CD4-positive, CD25-positive, alpha-beta regulatory T cell (primary cell): ENCODE measurements around the gene SPPL3. TPM values are rescaled to one million over a fixed set of nuclear protein-coding genes. Genes with fewer than 3 reads are reported as not detected.

Source experiments
- ATAC-seq, 2 donors: fragments of 150-1000 bp; cut with Tn5 transposase; one replicate each; pipeline ENCODE4 v1.10.0; 2021; ENCODE audit warnings: low read depth in 2 of 2, moderate number of reproducible peaks in 2 of 2, moderate library complexity in 1 of 2
- DNase-seq, 3 donors: peaks; one replicate each; pipeline versions ENCODE4 v3.0.0 to v3.0.0-alpha.2; 2012 to 2022; ENCODE audit warnings: mixed read lengths in 1 of 3
- H3K27ac ChIP-seq: one replicate; pipeline ENCODE4 v1.7.0; 2013; ENCODE audit warnings: mild to moderate bottlenecking, low read length; ENCODE audit not compliant: insufficient read depth, poor library complexity, severe bottlenecking
- H3K27me3 ChIP-seq: one replicate; pipeline ENCODE4 v1.7.0; 2013; ENCODE audit warnings: low read length; ENCODE audit not compliant: control insufficient read depth, insufficient read depth
- H3K36me3 ChIP-seq: one replicate; pipeline ENCODE4 v1.7.0; 2013; ENCODE audit warnings: mild to moderate bottlenecking, low read length, moderate library complexity; ENCODE audit not compliant: control insufficient read depth, insufficient read depth
- H3K4me1 ChIP-seq: 2 replicates; pipeline ENCODE4 v1.7.0; 2013; ENCODE audit warnings: mild to moderate bottlenecking, low read length; ENCODE audit not compliant: insufficient read depth, control insufficient read depth, poor library complexity, severe bottlenecking
- H3K4me3 ChIP-seq: one replicate; pipeline ENCODE4 v1.7.0; 2013; ENCODE audit warnings: low read depth, mild to moderate bottlenecking, low read length, moderate library complexity
- H3K9me3 ChIP-seq, 2 experiments: 1 replicate in 1 of 2; 2 replicates in 1 of 2; pipeline ENCODE4 v1.7.0; 2013; ENCODE audit warnings: low read length in 2 of 2, mild to moderate bottlenecking in 1 of 2, moderate library complexity in 1 of 2; ENCODE audit not compliant: control insufficient read depth in 2 of 2
- H3K27ac Mint-ChIP-seq, 3 donors: one replicate each; pipeline ENCODE4 v1.8.0; 2020 to 2022; ENCODE audit warnings: mild to moderate bottlenecking in 3 of 3, mixed read lengths in 3 of 3, moderate library complexity in 2 of 3
- H3K27me3 Mint-ChIP-seq: one replicate; pipeline ENCODE4 v1.8.0; 2022; ENCODE audit warnings: mild to moderate bottlenecking, mixed read lengths
- H3K36me3 Mint-ChIP-seq: one replicate; pipeline ENCODE4 v1.8.0; 2020; ENCODE audit warnings: mixed read lengths
- H3K4me1 Mint-ChIP-seq, 4 donors: one replicate each; pipeline ENCODE4 v1.8.0; 2020 to 2022; ENCODE audit warnings: mixed read lengths in 4 of 4, mild to moderate bottlenecking in 1 of 4
- H3K4me3 Mint-ChIP-seq, 4 donors: one replicate each; pipeline ENCODE4 v1.8.0; 2020 to 2022; ENCODE audit warnings: mild to moderate bottlenecking in 4 of 4, mixed read lengths in 4 of 4, moderate library complexity in 3 of 4
- H3K9me3 Mint-ChIP-seq, 7 donors: one replicate each; pipeline ENCODE4 v1.8.0; 2020 to 2022; ENCODE audit warnings: mixed read lengths in 7 of 7, mild to moderate bottlenecking in 3 of 7, moderate library complexity in 2 of 7
- polyA plus RNA-seq, 4 donors: library from polyadenylated mRNA; unstranded; fragments of 300-500 nt; fragmentation: Illumina TruSeq; gene quantifications; one replicate each; pipeline ENCODE4 v1.2.3, GENCODE V29; 2021
- total RNA-seq: library from RNA; stranded (reverse); gene quantifications from one replicate; pipeline ENCODE4 v1.2.3, GENCODE V29; 2022

The SPPL3 gene
- total and polyA plus RNA-seq, 5 donors from 2014 or later, result 15.5 to 46.7 (median 24.0) TPM

- ATAC-seq (no peak), DNase-seq (no peak)
- no peaks in the 10 kb centered on the region for H3K27me3 ChIP-seq
- peaks cover 24% of the 10 kb centered on the region for H3K36me3 Mint-ChIP-seq
- H3K27ac ChIP-seq, result no peak overlapping the region
- peaks cover 5% of the 10 kb centered on the region for H3K36me3 ChIP-seq
- no peak overlapping the region for H3K4me3 ChIP-seq
- H3K4me1 Mint-ChIP-seq, result peaks cover 4 to 24% (median 17%) of the 10 kb centered on the region in 4 donors
- no peaks in the 10 kb centered on the region for H3K9me3 ChIP-seq
- H3K4me3 Mint-ChIP-seq, result no peak overlapping the region
- H3K9me3 Mint-ChIP-seq, result peaks cover 0 to 7% (median 1%) of the 10 kb centered on the region in 7 donors
- no peak overlapping the region for H3K27ac Mint-ChIP-seq
- H3K27me3 Mint-ChIP-seq, result no peaks in the 10 kb centered on the region
- H3K4me1 ChIP-seq, result no peaks in the 10 kb centered on the region
Measured at GRCh38 chr12:120790114-120790513, 114.0 kb downstream of the SPPL3 start.

DNA sequence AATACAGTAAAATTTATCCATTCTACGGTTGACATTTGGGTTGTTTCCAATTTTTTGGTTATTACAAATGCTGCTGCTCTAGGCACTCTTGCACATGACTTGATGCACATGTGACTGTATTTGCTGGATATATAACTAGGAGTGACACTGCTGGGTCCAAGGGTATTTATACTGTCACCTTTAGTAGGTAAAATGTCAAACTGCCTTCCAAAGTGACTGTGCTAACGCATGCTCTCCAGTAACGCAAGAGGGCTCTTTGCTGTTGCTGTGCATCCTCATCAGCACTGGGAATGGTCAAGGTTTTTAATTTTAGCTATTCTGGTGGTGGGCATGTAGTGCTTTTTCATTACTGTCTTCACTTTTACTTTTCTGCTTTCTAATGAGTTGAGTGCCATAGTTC is 116.3 kb downstream of the SPPL3 start:
- no peak overlapping the region for H3K27ac ChIP-seq
- Mint-ChIP-seq H3K27ac (peak overlapping the region in 1 of 3 donors; percentile 14), H3K9me3 (no peaks in the 10 kb centered on the region), H3K4me3 (no peak overlapping the region), H3K27me3 (no peaks in the 10 kb centered on the region), H3K4me1 (peaks cover 9 to 23% (median 20%) of the 10 kb centered on the region in 4 donors), H3K36me3 (peaks cover 38% of the 10 kb centered on the region)
- H3K27me3 ChIP-seq, result no peaks in the 10 kb centered on the region
- ATAC-seq (no peak), DNase-seq (no peak)
- peaks cover 22% of the 10 kb centered on the region for H3K36me3 ChIP-seq
- no peaks in the 10 kb centered on the region for H3K9me3 ChIP-seq
- no peak overlapping the region for H3K4me3 ChIP-seq
- peaks cover 4% of the 10 kb centered on the region for H3K4me1 ChIP-seq

DNA sequence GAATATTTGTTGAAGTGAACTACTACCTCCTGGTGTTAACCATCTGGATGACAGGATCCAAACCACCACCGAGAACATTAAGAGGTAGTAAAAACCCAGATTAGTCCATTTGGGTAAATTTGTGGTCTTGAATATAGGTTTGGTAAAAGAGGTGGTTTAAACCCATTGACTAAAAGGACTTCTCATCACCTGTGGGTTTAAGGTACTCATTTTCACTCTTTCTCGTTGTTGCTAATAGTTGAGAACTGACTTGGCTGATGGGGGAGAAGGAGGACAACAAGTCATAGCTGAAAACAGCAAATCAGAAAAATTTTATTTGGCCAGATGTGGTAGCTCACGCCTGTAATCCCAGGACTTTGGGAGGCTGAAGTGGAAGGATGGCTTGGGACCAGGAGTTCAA is 119.4 kb downstream of the SPPL3 start:
- H3K4me1 Mint-ChIP-seq, result peaks cover 13 to 18% (median 16%) of the 10 kb centered on the region in 4 donors
- no peak overlapping the region for H3K27ac Mint-ChIP-seq

DNA sequence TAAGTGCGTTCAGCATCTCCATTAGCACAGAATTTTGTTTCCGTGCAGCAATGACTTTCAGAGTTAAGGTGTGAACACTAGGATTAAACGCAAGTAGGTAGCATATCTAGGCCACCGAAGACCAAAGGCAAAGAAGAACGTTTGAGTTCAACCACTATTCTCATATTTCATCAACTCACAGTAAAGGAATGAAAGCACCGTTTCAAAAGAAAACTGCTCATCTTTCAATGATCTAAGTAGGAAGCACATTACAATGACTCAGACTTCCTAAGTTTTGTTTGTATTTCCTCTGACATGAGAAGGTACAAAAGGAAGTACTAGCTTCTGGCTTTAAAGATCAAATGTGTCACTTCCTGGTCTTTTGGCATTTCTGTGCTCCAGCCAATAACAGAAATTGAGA is 121.0 kb downstream of the SPPL3 start:
- peak overlapping the region; percentile 15 for H3K27ac ChIP-seq

More for the DNA sequence above, 119.4 kb downstream of the SPPL3 start:
- H3K36me3 ChIP-seq, result peaks cover 37% of the 10 kb centered on the region
- H3K27me3 Mint-ChIP-seq, result no peaks in the 10 kb centered on the region
- no peak overlapping the region for H3K27ac ChIP-seq
- no peaks in the 10 kb centered on the region for H3K27me3 ChIP-seq
- ATAC-seq (no peak), DNase-seq (no peak)
- H3K36me3 Mint-ChIP-seq, result peaks cover 40% of the 10 kb centered on the region
- H3K9me3 Mint-ChIP-seq, result peaks cover 0 to 2% (median 0%) of the 10 kb centered on the region in 7 donors
- H3K4me3 ChIP-seq, result no peak overlapping the region
- no peak overlapping the region for H3K4me3 Mint-ChIP-seq
- peaks cover 4% of the 10 kb centered on the region for H3K4me1 ChIP-seq
- H3K9me3 ChIP-seq, result no peaks in the 10 kb centered on the region

DNA sequence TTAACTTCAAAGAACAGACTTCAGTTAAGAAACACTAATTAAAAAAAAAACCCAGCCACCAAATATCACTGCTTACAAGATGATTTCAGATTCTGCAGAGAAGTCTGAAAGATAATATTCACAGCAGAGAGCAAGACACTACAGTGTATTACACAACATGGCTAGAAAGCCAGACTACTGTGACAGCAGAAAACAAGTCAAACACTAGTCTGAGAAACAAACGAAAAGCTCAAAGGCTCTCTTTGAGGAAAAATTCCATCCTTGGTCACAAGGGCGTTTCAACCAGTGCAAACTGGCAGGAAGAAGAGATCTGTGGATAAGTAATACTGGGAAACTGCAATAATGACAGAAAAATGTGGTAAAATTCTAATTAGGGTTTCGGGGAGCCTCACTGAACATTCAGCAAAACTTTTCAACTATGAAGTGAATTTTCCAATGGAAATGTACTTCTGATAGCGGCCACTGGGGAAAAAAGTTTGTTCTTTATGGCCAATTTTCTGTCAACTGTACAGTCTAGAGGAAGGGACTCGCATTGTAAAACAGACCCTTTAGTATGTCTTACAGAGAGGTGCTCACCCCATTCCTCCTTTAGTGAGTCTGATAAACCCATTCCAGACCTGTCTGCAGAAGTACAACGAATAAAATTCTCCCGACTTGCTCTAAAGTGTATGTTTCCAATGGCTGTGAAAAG is 128.2 kb downstream of the SPPL3 start:
- no peak for DNase-seq
- peaks cover 52% of the 10 kb centered on the region for H3K36me3 ChIP-seq
- Mint-ChIP-seq H3K4me1 (peaks cover 0 to 19% (median 7%) of the 10 kb centered on the region in 4 donors), H3K36me3 (peaks cover 7% of the 10 kb centered on the region), H3K27ac (peak overlapping the region in 1 of 3 donors; percentile 26), H3K9me3 (no peaks in the 10 kb centered on the region), H3K27me3 (no peaks in the 10 kb centered on the region), H3K4me3 (no peak overlapping the region)
- H3K4me1 ChIP-seq, result no peaks in the 10 kb centered on the region
- no peak overlapping the region for H3K27ac ChIP-seq
- no peaks in the 10 kb centered on the region for H3K27me3 ChIP-seq
- no peak for ATAC-seq
- H3K9me3 ChIP-seq, result no peaks in the 10 kb centered on the region
- H3K4me3 ChIP-seq, result no peak overlapping the region

More for the DNA sequence above, 121.0 kb downstream of the SPPL3 start:
- peaks cover 0 to 2% (median 0%) of the 10 kb centered on the region in 7 donors for H3K9me3 Mint-ChIP-seq
- peaks cover 10 to 18% (median 12%) of the 10 kb centered on the region in 4 donors for H3K4me1 Mint-ChIP-seq
- Histone ChIP-seq H3K9me3 (no peaks in the 10 kb centered on the region), H3K4me1 (peaks cover 4% of the 10 kb centered on the region), H3K4me3 (no peak overlapping the region), H3K36me3 (peaks cover 43% of the 10 kb centered on the region), H3K27me3 (no peaks in the 10 kb centered on the region)
- no peak overlapping the region for H3K4me3 Mint-ChIP-seq
- H3K27ac Mint-ChIP-seq, result peak overlapping the region in 1 of 3 donors; percentile 39
- DNase-seq, result peak in 1 of 3 donors; percentile 16
- H3K36me3 Mint-ChIP-seq, result peaks cover 34% of the 10 kb centered on the region
- ATAC-seq, result no peak
- H3K27me3 Mint-ChIP-seq, result no peaks in the 10 kb centered on the region

DNA sequence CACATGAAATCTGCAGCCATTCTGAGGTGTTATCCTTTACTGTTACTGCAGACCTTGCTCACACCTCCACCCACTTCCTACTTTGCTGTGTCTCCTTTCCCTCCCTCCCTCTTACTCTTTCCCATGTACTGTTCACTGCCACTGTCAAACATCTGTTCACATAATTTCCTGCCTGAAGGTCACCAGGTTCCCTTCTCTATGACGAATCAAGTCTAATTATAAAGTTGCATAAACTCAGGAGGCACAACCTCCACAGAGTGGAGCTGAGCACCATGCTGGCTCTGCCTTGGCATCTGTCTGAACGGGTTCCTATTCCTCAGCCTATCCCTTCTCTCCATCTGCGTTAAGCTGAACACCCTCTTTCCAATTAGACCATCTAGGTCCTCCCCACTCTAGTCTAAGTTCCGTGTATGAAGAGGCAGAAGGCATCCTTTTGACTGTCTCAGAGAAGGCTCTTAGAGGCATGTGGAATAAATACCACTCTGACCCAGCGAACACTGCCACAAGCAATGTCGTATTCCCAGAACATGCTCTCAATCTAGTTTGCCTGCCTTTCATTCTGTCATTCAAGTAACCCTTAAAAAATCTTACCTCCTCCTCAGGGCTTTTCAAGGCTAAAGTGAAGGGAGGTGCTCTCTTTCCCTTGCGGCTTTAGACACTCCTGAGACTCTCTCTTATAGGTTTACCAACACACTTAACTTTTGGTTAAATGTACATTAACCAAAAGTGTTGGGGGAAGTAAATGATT is 129.8 kb downstream of the SPPL3 start:
- H3K36me3 ChIP-seq, result peaks cover 52% of the 10 kb centered on the region
- no peaks in the 10 kb centered on the region for H3K27me3 ChIP-seq
- no peaks in the 10 kb centered on the region for H3K9me3 ChIP-seq
- ATAC-seq (no peak), DNase-seq (no peak)
- H3K4me3 ChIP-seq, result no peak overlapping the region
- Mint-ChIP-seq H3K9me3 (no peaks in the 10 kb centered on the region), H3K27me3 (no peaks in the 10 kb centered on the region), H3K4me3 (no peak overlapping the region), H3K4me1 (peaks cover 0 to 19% (median 7%) of the 10 kb centered on the region in 4 donors), H3K36me3 (peaks cover 10% of the 10 kb centered on the region), H3K27ac (peak overlapping the region in 2 of 3 donors; percentile 22 to 76)
- no peak overlapping the region for H3K27ac ChIP-seq
- H3K4me1 ChIP-seq, result no peaks in the 10 kb centered on the region

DNA sequence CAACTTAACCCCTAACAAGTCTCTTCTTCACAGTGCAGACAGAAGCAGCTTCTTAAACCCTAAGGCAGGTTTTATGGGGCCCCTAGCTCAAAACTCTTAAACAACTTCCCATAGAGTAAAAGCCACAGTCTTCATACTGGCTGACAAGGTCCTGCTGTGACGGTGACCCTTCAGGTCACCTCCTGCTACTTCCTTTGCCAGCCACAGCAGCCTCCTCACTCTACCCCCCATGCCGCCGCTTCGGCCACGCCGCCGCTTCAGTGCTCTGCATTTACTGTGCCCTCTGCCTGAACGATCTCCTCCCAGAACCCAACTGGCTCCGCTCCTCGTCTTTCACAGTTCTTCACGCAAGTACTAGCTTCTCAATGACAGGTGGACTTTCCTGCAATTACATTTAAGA is 133.1 kb downstream of the SPPL3 start:
- H3K4me3 Mint-ChIP-seq, result no peak overlapping the region
- Histone ChIP-seq H3K4me3 (no peak overlapping the region), H3K36me3 (peaks cover 65% of the 10 kb centered on the region), H3K4me1 (no peaks in the 10 kb centered on the region), H3K27ac (no peak overlapping the region), H3K9me3 (no peaks in the 10 kb centered on the region), H3K27me3 (no peaks in the 10 kb centered on the region)
- no peaks in the 10 kb centered on the region for H3K27me3 Mint-ChIP-seq
- peaks cover 0 to 1% (median 0%) of the 10 kb centered on the region in 7 donors for H3K9me3 Mint-ChIP-seq
- peaks cover 0 to 19% (median 1%) of the 10 kb centered on the region in 4 donors for H3K4me1 Mint-ChIP-seq
- H3K27ac Mint-ChIP-seq, result peak overlapping the region in 2 of 3 donors; percentile 49 to 87
- DNase-seq, result no peak
- no peak for ATAC-seq
- H3K36me3 Mint-ChIP-seq, result peaks cover 33% of the 10 kb centered on the region
